Measurements from ENCODE around the gene KCNS3.

Gene KCNS3

DNA sequence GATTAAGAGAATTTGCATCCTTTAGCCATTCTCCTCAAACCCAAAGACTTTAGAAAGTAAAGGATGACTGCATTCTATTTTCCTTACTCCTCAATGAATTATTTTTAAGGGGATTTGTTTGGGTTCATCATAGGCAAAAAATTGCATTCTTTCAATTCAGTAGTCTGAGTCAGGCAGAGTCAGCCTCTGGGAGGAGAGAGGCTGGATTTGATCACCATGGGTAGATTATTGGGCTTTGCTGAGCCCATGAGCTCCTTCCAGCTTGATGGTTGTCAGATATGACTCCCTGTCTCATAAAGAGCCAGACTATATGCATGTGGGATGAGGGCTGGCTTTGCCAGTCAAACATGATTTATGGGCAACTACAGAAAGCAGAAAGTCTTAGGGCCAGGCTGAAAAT, 101.2 kb downstream of the KCNS3 start:
- TF ChIP-seq, protein P1, sequence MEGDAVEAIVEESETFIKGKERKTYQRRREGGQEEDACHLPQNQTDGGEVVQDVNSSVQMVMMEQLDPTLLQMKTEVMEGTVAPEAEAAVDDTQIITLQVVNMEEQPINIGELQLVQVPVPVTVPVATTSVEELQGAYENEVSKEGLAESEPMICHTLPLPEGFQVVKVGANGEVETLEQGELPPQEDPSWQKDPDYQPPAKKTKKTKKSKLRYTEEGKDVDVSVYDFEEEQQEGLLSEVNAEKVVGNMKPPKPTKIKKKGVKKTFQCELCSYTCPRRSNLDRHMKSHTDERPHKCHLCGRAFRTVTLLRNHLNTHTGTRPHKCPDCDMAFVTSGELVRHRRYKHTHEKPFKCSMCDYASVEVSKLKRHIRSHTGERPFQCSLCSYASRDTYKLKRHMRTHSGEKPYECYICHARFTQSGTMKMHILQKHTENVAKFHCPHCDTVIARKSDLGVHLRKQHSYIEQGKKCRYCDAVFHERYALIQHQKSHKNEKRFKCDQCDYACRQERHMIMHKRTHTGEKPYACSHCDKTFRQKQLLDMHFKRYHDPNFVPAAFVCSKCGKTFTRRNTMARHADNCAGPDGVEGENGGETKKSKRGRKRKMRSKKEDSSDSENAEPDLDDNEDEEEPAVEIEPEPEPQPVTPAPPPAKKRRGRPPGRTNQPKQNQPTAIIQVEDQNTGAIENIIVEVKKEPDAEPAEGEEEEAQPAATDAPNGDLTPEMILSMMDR (IDR thresholded peaks at IDR 0.05), result no peak

DNA sequence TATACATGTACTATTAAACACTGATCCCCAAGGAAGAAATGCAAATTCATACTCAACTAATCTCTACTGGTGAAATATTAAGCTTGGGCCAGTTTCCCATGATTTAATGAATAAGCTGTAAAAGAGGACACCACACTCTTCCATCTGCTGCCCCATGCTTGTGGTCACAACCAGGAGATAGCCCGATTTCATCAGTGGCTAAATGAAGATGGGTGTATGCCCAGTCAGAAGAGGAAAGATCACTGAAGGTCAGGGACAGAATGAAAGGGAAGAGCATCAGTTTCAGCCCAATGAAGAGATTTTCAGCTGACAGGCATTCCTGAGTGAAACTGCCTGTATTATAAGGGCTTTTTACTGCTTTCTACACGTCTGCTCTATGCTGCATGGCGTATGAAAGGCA, 103.5 kb downstream of the KCNS3 start:
- TF ChIP-seq, protein P1 (IDR thresholded peaks at IDR 0.05), result no peak

All from LNCAP (cell line).